Measurements from ENCODE around the gene COL2A1. TPM values are rescaled to one million over a fixed set of nuclear protein-coding genes. Genes with fewer than 3 reads are reported as not detected.

The COL2A1 gene
- total and polyA plus RNA-seq, 2 donors (not counting 3 experiments of a cell fraction or from before 2014, with no cell fraction given) = not detected

GRCh38 chr12:48012070-48012469 lies 7.8 kb upstream of the COL2A1 start:
- DNase-seq (ENCODE audit: low read depth, low spot score) (no peak), FAIRE-seq (no peak)
- Histone ChIP-seq H3K27me3 (ENCODE audit: control insufficient read depth in 2 of 2, insufficient read depth in 2 of 2, low read length in 2 of 2) (peaks cover 37 to 40% of the 10 kb centered on the region in 2 experiments), H3K9me1 (replicated peaks; ENCODE audit: control insufficient read depth, extremely low read depth, insufficient read depth, low read length) (no peaks in the 10 kb centered on the region), H4K20me1 (replicated peaks; ENCODE audit: control insufficient read depth, extremely low read depth, insufficient read depth, low read length) (no peaks in the 10 kb centered on the region), H3K9me3 (replicated peaks; ENCODE audit: control insufficient read depth, insufficient read depth, low read length) (no peaks in the 10 kb centered on the region), H3K27ac (ENCODE audit: insufficient read depth, low read depth, low read length) (no peak overlapping the region), H3K4me1 (ENCODE audit: control insufficient read depth, extremely low read depth, insufficient read depth, low read length) (no peaks in the 10 kb centered on the region), H3K4me3 (replicated peaks in 1 of 3; ENCODE audit: insufficient read depth in 1 of 3, low read depth in 1 of 3, low read length in 3 of 3) (no peak overlapping the region), H3K79me2 (ENCODE audit: control insufficient read depth, insufficient read depth, low read length) (no peaks in the 10 kb centered on the region), H3K9ac (replicated peaks; ENCODE audit: extremely low read depth, insufficient read depth, low read length) (no peak overlapping the region), H2AFZ (ENCODE audit: low read depth, low read length) (no peak overlapping the region), H3K4me2 (ENCODE audit: insufficient read depth, low read length) (no peak overlapping the region), H3K36me3 (ENCODE audit: control insufficient read depth in 2 of 2, extremely low read depth in 1 of 2, insufficient read depth in 2 of 2, low read length in 2 of 2) (no peaks in the 10 kb centered on the region)
- CTCF ChIA-PET = interaction anchor here (1.3 kb wide), 1 partner anchor 63 kb away, joined by 4 read pairs; no protein-coding TSS in a partner anchor
- no TSS peak for BruUV-seq (replicated peaks)
- POLR2A ChIA-PET = interaction anchor here (0.7 kb wide), 1 partner anchor 10 kb away, joined by 3 read pairs; no protein-coding TSS in a partner anchor
- TF ChIP-seq POLR2A (IDR thresholded peaks at IDR 0.05; ENCODE audit: low read depth, low read length) (no peak), JUN (IDR thresholded peaks at IDR 0.05; ENCODE audit: borderline replicate concordance, insufficient read depth, insufficient read length, low read depth) (no peak), GATA2 (IDR thresholded peaks at IDR 0.05; ENCODE audit: insufficient read depth, insufficient read length, low read depth, low read length) (no peak), CTCF (IDR thresholded peaks at IDR 0.05; ENCODE audit: extremely low read depth in 1 of 2, insufficient read depth in 1 of 2, low read depth in 1 of 2, low read length in 2 of 2) (no peak), FOS (IDR thresholded peaks at IDR 0.05; ENCODE audit: borderline replicate concordance, insufficient read depth, low read length) (no peak), EZH2 (IDR thresholded peaks at IDR 0.05; ENCODE audit: borderline replicate concordance, low read depth, low read length, severe bottlenecking) (no peak)
- dilution Hi-C loops (cut with MboI; ENCODE audit: extremely low pct_ligation_motif_present, low sequenced_read_pairs) = no loop called here
- intact Hi-C loops (cut with micrococcal nuclease) = no loop called here

All from endothelial cell of umbilical vein (primary cell).